DND-41 (cell line): ENCODE results near the gene PRKCZ.

Source experiments
- EZH2 ChIP-seq: IDR thresholded peaks from 3 replicates; pipeline ENCODE4 v1.6.1; 2012; ENCODE audit warnings: borderline replicate concordance, low read depth, mild to moderate bottlenecking, moderate library complexity, low read length, inconsistent platforms; ENCODE audit not compliant: severe bottlenecking
- TF ChIP-seq, protein P1 (sequence below): IDR thresholded peaks from 2 replicates; pipeline ENCODE4 v1.5.1; 2012; ENCODE audit warnings: borderline replicate concordance, low read length, moderate library complexity, mild to moderate bottlenecking; ENCODE audit not compliant: poor library complexity, severe bottlenecking; ENCODE audit errors: extremely low read depth

DNA sequence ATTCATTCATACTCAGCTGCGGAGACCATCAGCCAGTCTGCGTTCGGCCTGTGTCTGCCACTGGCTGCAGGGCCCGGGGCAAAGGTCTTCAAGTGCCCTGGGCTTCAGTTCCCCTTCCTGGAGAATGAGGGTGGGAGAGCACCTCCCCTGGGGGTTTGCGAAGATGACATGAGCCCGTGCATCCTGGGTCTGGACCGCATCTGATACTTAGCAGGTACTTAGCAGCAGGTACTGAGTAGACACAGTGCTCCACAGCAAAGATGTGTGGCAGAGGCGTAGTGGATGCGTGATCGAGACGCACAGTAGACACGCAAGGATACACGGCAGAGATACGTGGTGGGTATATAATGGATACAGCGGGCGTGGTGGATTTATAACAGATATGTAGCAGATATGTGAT, 51.3 kb downstream of the PRKCZ start:
- TF ChIP-seq, protein P1, sequence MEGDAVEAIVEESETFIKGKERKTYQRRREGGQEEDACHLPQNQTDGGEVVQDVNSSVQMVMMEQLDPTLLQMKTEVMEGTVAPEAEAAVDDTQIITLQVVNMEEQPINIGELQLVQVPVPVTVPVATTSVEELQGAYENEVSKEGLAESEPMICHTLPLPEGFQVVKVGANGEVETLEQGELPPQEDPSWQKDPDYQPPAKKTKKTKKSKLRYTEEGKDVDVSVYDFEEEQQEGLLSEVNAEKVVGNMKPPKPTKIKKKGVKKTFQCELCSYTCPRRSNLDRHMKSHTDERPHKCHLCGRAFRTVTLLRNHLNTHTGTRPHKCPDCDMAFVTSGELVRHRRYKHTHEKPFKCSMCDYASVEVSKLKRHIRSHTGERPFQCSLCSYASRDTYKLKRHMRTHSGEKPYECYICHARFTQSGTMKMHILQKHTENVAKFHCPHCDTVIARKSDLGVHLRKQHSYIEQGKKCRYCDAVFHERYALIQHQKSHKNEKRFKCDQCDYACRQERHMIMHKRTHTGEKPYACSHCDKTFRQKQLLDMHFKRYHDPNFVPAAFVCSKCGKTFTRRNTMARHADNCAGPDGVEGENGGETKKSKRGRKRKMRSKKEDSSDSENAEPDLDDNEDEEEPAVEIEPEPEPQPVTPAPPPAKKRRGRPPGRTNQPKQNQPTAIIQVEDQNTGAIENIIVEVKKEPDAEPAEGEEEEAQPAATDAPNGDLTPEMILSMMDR: no peak
- no peak for TF ChIP-seq EZH2
